ENCODE results near the gene ZNF853.
A peak's percentile ranks its signal among the peaks of the same experiment; 100 is the strongest.
"Not testable (repeated sequence)": the region's sequence is repeated elsewhere in the genome, so short reads cannot be mapped to it uniquely, and the experiment has no call there.

Gene ZNF853

DNA sequence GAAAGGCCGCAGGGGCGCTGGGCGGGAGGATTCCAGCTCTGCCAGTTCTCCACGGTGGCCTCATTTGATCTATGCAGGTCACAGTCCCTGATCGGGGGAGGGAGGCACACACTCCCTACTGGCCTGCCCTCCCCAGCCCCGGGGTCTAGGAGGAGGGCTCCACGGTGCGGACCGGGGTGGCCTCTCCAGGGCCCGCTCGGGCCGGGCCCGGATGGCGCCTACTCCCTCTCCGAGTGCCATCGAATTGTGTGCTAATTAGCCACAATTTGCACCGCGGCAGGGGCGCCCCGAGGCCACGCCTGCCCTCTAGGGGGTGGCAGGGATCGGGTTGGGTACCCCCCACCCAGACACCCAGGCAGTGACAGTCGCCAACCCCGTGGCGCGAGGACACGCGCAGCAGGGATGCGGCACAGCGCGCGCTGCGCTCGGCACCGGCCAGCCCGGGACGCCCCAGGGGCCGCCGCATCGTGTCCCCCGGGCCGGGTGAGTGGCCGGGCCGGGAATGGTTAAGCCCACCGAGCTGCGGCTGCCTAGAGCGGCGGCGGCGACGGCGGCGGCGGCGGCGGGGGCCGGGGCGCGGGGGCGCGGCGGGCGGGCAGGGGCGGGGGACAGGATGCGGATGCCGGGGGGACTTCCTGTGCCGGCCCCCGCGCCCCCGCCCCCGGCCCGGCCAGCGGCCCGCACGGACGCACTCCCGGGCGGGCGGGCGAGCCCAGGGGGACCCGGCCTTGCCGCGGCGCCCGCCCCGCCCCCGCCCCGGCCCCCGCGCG, at the start of gene ZNF853:
TSS of gene ZNF853 (plus strand) at position 658 of the 770 bp plus-strand sequence. CDS start 565 bp downstream, outside the sequence.
- peak in 1 of 2 experiments; percentile 8 for DNase-seq

DNA sequence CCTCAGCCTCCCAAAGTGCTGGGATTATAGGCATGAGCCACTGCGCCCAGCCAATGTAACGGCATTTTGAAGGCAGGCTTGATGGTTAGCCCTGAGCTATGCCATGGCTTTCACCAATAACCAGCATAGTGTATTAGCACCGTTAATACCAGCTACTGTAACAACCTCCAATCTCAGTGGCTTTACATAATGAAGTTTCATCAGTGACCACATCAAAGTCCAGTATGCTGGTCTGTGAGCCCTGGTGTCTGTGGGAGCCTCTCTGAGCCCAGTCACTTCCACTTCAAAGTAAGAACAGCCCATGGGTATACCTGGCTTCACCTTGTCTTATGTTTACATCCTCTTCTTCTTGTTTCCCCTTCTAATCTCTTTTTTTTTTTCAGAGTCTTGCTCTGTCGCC, 49.8 kb upstream of the ZNF853 start:
- no peak for DNase-seq

DNA sequence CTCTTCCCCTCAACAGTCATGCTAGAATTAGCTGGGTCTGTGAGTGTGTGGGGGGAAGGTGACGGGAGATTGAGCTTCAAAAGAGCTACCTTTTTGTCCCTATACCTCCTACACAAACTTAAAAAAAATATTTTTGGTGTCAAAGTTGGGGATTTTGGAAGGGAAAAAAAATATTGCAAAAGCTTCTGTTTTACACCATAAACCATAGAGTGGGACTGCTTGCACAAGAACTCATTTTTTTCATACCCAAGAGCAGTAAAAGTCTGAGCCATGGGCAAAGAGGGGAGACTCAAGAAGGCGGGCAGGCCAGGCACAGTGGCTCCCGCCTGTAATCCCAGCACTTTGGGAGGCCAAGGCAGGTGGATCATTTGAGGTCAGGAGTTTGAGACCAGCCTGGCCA, 47.5 kb upstream of the ZNF853 start:
- no peak for DNase-seq

DNA sequence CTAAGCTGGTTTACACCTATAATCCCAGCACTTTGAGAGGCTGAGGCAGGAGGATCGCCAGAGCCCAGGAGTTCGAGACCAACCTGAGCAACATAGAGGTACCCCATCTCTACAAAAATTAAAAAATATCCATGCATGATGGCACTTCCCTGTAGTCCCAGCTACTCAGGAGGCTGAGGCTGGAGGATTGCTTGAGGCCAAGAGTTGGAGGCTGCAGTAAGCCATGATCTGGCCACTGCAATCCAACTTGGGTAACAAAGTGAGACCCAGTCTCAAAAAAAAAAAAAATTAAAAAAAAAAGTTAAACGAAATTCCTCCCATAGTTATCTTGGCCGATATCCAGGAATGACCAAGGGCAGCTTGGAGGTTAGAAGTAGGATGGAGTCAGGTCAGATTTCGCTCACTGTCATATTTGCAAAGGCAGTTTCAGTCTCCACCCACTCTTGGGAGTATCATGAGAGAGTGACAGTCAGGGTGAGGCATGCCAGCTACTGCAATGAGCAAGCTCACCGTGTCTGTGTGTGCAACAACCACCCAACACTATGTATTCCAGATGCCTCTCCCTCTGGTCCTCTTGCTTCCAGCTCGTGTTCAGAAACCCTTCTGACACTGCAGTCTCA, 44.1 kb upstream of the ZNF853 start:
- no peak for DNase-seq

DNA sequence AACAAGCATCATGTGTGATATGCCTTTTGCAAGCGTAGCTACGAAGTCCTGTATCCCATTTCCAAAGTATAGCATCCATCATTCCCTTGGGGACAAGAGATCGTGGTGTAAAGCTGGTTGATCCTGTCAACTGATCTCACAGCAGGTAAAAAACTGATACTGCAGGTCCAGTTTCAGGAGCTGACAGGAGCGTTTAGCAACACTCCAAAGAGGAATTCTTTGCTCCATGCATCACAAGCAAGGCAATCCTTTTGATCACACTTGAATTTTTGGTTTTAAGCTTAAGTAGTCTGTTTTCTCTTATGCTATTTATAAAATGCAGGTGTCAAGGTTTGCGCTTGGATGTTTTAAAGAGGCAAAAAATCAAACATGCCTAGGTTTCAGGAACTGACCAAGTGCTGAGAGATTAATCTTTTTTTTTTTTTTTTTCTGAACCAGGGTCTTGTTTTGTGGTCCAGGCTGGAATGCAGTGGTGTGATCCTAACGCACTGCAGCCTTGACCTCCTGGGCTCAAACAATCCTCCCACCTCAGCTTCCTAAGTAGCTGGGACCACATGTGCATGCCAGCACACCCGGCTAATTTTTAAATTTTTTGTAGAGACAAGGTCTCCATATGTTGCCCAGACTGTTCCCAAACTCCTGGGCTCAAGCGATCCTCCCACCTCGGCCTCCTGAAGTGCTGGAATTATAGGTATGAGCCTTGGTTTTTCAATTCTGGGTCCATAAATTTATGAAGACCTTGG, 40.0 kb upstream of the ZNF853 start:
- DNase-seq: no peak

DNA sequence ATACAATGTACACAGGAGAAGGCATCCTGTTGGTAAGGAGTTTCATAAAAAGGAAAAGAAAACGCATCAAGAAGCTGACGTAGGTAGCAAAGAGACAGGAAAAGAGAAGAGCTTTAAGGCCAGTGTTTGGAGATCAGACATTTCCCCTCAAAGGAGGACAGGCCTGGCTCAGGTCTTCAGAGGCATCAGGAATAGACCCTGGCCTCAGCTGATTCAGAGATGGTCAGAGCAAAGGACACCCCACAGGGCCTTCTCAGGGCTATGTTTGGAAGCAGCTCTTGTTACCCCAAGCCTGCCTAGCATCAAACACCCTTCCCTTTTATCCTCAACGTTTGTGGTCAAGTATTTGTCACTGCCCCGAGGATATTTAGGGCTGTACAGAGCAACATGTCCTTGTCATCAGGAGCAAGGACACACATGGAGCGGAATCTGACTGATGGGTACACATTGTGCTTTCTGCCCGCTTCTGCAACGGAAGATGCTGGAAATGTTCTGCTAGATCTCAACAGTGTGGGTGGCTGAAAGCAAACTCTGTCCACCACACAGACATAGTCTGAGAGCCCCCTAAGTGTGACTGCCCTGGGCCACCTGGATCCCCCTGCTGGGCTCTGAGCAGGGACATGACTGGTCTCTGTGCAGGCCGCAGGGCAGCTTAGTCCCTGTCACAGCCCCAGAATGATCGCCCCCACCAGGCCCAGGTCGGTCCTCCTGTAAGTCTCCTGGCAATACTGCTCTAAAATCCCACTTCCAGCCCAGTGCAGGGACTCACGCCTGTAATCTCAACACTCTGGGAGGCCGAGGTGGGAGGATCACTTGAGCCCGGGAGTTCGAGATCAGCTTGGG, 39.2 kb upstream of the ZNF853 start:
- DNase-seq: no peak

DNA sequence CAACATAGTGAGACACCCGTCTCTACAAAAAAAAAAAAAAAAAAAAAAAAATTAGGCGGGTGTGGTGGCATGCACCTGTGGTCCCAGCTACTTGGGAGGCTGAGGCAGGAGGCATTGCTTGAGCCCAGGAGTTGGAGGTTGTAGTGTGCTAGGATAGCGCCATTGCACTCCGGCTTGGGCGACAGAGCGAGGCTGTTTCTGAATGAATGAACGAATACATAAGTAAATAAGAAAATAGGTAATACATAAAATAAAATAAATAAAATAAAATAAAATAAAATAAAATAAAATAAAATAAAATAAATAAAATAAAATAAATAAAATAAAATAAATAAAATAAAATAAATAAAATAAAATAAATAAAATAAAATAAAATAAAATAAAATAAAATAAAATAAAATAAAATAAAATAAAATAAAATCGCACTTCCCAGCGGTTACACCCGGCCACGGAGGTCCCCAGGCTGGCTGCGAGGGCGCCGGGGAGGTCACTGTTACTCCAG, 38.5 kb upstream of the ZNF853 start:
- DNase-seq: not testable (repeated sequence)

DNA sequence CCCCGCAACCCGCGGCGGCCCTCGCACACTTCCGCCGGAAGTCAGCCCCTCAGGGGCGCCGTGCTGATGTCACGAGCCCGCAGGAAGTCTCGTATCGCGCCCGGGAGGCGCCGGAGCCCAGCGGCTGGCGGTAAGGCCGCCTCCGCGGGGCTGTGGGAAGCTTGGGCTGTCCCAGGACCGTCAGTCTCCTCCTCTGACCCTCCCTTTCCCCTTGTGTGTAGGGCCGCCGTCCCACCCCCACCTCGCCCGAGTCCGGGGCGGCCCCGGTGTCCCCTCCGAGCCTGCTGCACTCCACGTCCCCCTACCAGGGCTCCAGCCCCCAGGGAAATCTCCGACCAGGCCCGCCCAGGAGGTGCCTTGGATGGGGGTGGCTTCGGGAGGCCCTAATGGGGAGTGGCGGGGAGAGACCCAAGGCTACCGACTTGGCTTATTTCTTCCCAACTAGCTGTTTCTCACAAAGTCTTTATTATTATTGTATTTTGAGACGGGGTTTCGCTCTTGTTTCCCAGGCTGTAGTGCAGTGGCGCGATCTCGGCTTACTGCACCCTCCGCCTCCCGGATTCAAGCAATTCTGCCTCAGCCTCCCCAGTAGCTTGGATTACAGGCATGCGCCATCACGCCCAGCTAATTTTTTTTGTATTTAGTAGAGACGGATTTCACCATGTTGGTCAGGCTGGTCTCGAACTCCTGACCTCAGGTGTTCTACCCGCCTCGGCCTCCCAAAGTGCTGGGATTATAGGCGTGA, 37.9 kb upstream of the ZNF853 start, which contains the start of gene ZDHHC4:
TSS of gene ZDHHC4 (plus strand) at position 86 of the 745 bp plus-strand sequence. CDS start 3,108 bp downstream, outside the sequence.
- DNase-seq: peak; percentile 76 to 79

DNA sequence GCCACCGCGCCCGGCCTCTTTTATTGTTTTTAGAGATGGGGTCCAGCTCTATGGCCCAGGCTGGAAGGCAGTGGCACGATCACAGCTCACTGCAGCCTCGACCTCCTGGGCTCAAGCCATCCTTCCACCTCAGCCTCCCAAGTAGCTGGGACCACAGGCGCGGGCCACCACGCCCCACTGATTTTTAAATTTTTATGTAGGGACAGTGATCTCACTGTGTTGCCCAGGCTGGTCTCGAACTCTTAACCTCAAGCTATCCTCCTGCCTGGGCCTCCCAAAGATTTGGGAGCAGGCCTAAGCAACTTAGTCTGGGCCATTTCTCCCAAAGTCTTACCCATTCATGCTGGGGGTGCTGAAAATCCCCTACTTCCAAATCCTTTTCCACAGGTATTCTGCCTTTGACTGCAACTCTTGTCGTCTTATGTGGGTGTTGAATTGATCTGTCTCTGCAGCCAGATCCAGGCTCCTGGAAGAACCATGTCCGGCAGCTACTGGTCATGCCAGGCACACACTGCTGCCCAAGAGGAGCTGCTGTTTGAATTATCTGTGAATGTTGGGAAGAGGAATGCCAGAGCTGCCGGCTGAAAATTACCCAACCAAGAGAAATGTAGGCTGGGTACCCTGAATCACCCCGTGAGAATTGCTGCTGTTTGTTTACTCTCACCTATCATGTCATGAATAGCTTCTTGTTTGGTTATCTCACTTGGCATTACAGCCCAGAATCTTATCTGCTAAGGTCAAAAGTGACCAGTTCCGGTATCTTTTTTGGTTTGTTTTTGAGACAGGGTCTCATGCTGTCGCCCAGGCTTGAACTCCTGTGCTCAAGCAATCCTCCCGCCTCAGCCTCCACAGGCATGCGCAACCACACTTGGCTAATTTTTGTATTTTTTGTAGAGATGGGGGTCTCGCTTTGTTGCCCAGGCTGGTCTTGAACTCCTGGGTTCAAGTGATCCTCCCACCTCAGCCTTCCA, 37.0 kb upstream of the ZNF853 start:
- DNase-seq: no peak

DNA sequence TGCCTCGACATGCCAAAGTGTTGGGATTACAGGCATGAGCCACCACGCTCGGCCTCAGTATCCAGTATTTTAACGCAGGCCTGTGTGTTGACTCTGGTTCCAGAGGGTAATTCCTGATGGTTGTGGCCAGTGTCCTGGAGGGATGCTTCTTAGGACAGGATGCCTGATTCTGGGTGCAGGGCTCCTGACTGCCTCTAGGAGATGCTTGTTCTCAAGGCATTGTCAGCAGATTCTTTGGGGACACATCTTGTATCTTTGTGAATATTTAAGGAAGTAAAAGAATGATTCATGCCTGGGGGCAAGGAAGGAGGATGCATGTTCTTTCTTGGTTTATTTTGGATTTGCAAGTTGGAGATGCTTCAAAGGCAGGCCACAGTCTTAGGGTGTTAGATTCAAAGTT, 36.0 kb upstream of the ZNF853 start:
- DNase-seq: no peak

DNA sequence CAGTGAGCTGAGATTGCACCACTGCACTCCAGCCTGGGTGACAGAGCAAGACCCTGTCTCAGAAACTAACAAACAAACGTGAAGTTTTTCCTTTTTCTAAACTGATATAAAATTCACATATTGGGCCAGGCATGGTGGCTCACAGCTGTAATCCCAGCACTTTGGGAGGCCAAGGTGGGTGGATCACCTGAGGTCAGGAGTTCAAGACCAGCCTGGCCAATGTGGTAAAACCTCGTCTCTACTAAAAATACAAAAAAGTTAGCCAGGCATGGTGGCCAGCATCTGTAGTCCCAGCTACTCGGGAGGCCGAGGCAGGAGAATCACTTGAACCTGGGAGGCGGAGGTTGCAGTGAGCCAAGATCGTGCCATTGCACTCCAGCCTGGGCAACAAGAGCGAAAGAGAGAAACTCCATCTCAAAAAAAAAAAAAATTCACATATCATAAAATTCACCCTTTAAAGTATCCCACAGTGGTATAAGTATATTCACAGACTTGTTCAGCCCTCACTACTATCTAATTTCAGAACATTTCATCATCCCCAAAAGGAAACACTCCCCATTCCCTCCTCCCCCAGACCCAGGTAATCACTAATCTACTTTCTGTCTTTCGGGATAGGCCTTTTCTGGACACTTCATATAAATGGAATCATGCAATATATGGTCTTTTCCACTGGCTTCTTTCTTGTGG, 29.5 kb upstream of the ZNF853 start:
- DNase-seq: not testable (repeated sequence)

DNA sequence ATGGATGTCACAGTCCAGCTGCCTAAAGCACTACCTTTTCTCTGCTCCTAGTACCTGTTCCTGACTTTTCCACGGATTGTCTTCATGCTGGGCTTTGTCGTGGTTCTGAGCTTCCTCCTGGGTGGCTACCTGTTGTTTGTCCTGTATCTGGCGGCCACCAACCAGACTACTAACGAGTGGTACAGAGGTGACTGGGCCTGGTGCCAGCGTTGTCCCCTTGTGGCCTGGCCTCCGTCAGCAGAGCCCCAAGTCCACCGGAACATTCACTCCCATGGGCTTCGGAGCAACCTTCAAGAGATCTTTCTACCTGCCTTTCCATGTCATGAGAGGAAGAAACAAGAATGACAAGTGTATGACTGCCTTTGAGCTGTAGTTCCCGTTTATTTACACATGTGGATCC, 26.8 kb upstream of the ZNF853 start:
- no peak for DNase-seq

DNA sequence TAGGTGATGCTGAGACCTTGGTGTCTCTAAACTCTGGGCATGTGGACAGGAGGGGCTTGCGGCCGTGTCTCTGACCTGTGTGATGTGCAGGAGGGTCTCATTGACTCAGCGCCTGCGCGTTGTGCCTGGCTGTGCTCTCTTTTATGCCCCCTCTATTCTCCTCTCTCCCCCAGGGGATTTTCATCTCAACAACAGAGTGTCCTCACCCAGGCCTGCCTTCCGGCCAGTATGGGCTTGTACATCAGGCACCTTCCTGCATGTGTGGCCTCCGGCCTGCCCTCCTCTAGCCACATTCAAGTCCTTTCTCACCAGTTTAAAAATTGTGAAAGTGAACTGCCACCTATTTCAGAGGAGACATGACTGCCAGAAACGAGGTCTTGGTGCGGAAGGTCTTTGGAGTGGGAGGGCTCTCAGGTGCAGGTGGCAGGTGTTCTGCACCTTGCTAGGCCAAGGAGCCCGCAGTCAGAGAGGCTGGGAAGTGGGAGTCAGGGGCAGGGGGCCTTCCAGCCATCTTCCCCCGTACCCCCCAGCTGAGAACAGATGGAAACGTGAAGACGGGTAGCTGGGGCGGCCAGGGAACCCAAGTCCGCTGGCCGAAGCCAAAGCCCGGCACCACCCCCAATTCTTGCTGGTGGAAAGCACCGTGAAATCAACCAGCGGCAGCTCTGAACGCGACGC, 26.1 kb upstream of the ZNF853 start:
- no peak for DNase-seq

DNA sequence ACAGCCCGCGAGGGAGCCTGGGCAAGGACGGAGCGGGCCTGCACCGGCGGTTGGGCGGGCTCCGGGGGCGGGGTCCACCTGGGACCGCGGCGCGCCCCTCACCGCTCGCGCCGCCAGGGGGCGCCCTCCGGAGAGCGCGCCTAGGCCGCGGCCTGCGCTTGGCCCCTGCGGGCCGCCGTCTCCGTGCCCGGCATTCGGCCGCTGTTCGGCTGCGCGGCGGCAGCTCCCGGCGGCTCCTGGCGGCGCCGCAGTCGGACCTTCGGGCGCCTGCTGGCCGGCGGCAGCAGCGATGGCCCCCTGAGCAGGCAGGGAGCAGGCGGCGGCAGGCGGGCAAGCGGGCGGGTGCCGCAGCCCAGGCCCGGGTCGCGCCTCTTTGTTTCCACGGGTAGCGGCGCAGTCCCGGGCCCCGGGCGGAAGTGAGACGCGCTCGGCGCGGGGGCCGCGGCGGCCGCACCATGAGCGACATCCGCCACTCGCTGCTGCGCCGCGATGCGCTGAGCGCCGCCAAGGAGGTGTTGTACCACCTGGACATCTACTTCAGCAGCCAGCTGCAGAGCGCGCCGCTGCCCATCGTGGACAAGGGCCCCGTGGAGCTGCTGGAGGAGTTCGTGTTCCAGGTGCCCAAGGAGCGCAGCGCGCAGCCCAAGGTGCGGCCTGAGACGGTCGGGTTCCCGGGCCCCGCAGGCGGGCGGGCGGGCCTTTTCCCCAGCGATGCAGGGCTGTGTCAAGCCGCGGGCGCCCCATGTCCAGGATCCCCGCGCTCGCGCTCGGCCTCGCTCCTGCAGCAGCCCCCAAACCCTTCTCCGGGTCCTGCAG, 25.4 kb upstream of the ZNF853 start, which contains the start of gene INTS15:
TSS of gene INTS15 (plus strand) at position 193 of the 816 bp plus-strand sequence. CDS start at position 456, 263 bp downstream.
- DNase-seq: peak; percentile 67 to 70

DNA sequence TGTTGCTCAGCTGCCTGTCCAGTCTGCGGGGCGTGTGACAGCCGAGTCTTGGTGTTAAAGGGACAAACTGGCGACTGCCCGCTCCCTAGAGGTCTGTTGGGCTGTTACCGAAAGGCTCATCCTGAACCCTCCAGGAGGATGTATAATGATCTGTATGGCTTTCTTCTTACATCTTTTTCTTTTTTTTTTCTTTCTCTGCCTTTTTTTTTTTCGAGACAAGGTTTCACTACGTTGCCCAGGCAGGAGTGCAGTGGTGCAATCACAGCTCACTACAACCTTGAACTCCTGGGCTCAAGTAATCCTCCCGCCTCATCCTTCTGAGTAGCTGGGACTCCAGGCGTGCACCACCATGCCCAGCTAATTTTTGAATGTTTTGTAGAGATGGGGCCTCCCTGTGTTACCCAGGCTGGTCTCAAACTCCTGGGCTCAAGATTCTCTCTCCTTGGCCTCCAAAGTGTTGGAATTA, 24.7 kb upstream of the ZNF853 start:
- DNase-seq: no peak

DNA sequence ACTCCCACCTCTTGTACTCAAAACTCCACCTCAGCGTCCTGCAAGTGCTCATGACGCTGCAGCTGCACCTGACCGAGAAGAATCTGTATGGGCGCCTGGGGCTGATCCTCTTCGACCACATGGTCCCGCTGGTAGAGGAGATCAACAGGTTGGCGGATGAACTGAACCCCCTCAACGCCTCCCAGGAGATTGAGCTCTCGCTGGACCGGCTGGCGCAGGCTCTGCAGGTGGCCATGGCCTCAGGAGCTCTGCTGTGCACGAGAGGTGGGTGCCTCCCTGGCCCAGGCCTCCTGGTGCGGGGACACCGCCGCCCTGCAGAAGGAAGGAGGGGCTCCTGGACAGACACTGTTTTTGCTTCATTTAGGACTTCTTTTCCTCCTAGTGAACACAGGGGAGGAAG, 15.3 kb upstream of the ZNF853 start:
- DNase-seq: no peak

DNA sequence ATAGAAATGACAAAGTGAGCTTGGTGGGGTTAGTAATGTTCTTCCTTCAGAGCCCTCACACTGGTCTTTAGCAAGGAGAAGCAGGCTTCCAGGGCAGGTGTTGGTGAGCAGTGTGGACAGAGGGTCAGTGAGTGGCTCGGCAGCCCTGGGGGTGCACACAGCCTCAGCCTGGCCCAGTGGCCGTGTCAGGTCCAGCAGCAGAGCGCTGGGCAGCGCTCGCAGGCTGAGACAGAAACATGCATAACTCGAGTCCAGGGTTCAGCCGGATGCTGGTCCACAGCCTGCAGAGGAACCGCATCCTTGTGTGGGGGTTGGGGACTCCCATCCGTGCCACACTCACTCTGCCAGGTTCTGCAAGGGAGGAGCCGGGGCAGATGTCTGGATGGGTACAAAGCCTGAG, 11.0 kb upstream of the ZNF853 start:
- no peak for DNase-seq
